Subcutaneous abdominal adipose tissue (tissue), 5 donors: Measurements from ENCODE around the gene LGR6.
"Not testable (repeated sequence)": the region's sequence is repeated elsewhere in the genome, so short reads cannot be mapped to it uniquely, and the experiment has no call there.

Experiments
- H3K27ac ChIP-seq: one replicate; pipeline ENCODE4 v1.7.0; 2013; ENCODE audit warnings: low read depth, mild to moderate bottlenecking, inconsistent platforms, low read length, moderate library complexity
- H3K27me3 ChIP-seq, 5 donors: one replicate each; pipeline ENCODE4 v1.7.0; 2013; ENCODE audit warnings: low read length in 5 of 5, inconsistent platforms in 1 of 5; ENCODE audit not compliant: control insufficient read depth in 5 of 5, insufficient read depth in 4 of 5
- H3K36me3 ChIP-seq, 5 donors: one replicate each; pipeline ENCODE4 v1.7.0; 2013; ENCODE audit warnings: low read length in 5 of 5; ENCODE audit not compliant: control insufficient read depth in 5 of 5, insufficient read depth in 5 of 5
- H3K4me1 ChIP-seq, 5 donors: one replicate each; pipeline ENCODE4 v1.7.0; 2013; ENCODE audit warnings: low read length in 5 of 5, mild to moderate bottlenecking in 3 of 5, moderate library complexity in 1 of 5; ENCODE audit not compliant: control insufficient read depth in 5 of 5, insufficient read depth in 5 of 5
- H3K4me3 ChIP-seq, 5 donors: one replicate each; pipeline ENCODE4 v1.7.0; 2013; ENCODE audit warnings: low read length in 5 of 5, low read depth in 1 of 5
- H3K9ac ChIP-seq, 5 donors: one replicate each; pipeline ENCODE4 v1.7.0; 2013; ENCODE audit warnings: low read length in 5 of 5, mild to moderate bottlenecking in 4 of 5, moderate library complexity in 3 of 5
- H3K9me3 ChIP-seq, 5 donors: one replicate each; pipeline ENCODE4 v1.7.0; 2013; ENCODE audit warnings: low read length in 5 of 5; ENCODE audit not compliant: control insufficient read depth in 5 of 5
- donor health status: healthy.
- donor health status: healthy.
- donor health status: healthy.
- donor health status: healthy.
- donor health status: healthy.

The LGR6 gene

GRCh38 chr1:202187697-202188407 is 5.7 kb upstream of the LGR6 start:
- Histone ChIP-seq H3K9ac (no peak overlapping the region), H3K27ac (no peak overlapping the region), H3K4me1 (peaks cover 0 to under 1% (median 0%) of the 10 kb centered on the region in 5 donors), H3K9me3 (no peaks in the 10 kb centered on the region), H3K27me3 (peaks cover 5 to 30% (median 14%) of the 10 kb centered on the region in 5 donors), H3K4me3 (no peak overlapping the region), H3K36me3 (no peaks in the 10 kb centered on the region)

GRCh38 chr1:202189001-202189790 is 4.4 kb upstream of the LGR6 start:
- no peaks in the 10 kb centered on the region for H3K36me3 ChIP-seq
- no peaks in the 10 kb centered on the region for H3K9me3 ChIP-seq
- H3K4me1 ChIP-seq, result peaks cover 0 to 9% (median 5%) of the 10 kb centered on the region in 5 donors
- peaks cover 14 to 40% (median 25%) of the 10 kb centered on the region in 5 donors for H3K27me3 ChIP-seq
- no peak overlapping the region for H3K27ac ChIP-seq
- H3K4me3 ChIP-seq, result no peak overlapping the region
- H3K9ac ChIP-seq, result no peak overlapping the region

DNA sequence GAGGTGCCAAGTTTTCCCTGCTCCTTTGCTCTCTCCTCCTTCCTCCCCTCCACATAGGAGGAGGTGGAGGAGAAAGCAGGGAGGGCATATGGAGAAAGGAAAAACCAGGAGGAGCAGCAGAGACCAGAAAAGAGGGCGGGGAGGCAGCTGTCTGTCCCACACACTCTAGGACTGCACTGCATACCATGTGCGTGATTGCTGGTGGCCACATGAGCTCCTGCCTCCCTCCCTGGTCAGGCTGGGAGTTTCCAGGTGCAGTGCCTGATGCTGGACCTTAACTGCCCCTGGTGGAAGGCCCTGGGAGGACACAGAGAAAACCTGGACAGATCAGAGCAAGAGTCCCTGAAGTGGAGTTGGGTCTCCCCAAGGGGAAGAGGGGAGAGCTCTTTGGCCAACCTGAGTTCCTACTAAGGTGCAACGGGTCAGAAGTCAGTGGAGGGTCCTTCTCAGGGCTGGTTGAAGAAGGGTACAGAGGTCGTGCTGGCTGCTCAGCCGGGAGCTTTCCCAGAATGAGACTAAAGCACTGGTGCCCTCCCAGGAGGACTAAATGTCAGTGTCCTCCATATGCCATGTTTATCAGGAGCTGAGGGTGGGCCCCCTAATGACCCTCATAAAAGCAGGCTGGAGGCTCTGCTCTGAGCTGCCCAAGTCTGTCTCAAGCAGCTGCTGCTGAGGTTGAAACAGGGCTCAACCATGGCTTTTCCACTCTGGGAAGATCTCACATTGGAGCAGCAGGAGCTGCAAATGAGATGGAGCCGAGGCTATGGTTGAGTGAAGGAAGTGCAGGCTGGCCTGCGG is 3.5 kb upstream of the LGR6 start:
- Histone ChIP-seq H3K27me3 (peaks cover 15 to 43% (median 25%) of the 10 kb centered on the region in 5 donors), H3K4me1 (peaks cover 0 to 9% (median 5%) of the 10 kb centered on the region in 5 donors), H3K9me3 (no peaks in the 10 kb centered on the region), H3K9ac (no peak overlapping the region), H3K27ac (no peak overlapping the region), H3K4me3 (no peak overlapping the region), H3K36me3 (no peaks in the 10 kb centered on the region)

DNA sequence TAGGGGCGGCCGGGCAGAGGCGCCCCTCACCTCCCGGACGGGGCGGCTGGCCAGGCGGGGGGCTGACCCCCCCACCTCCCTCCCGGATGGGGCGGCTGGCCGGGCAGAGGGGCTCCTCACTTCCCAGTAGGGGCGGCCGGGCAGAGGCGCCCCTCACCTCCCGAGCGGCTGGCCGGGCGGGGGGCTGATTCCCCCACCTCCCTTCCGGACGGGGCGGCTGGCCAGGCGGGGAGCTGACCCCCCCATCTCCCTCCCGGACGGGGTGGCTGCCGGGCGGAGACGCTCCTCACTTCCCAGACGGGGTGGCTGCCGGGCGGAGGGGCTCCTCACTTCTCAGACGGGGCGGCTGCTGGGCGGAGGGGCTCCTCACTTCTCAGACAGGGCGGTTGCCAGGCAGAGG is 2.2 kb upstream of the LGR6 start:
- H3K27me3 ChIP-seq, result peaks cover 10 to 42% (median 31%) of the 10 kb centered on the region in 5 donors
- not testable (repeated sequence) for H3K9me3 ChIP-seq

GRCh38 chr1:202192770-202193613 is 607 bp upstream of the LGR6 start:
- no peak overlapping the region for H3K4me3 ChIP-seq
- H3K27me3 ChIP-seq, result peaks cover 10 to 33% (median 30%) of the 10 kb centered on the region in 5 donors
- H3K4me1 ChIP-seq, result peaks cover 0 to 9% (median 5%) of the 10 kb centered on the region in 5 donors
- no peaks in the 10 kb centered on the region for H3K9me3 ChIP-seq
- no peak overlapping the region for H3K9ac ChIP-seq
- H3K36me3 ChIP-seq, result no peaks in the 10 kb centered on the region
- H3K27ac ChIP-seq, result no peak overlapping the region

More for the DNA sequence above, 2.2 kb upstream of the LGR6 start:
- H3K27ac ChIP-seq, H3K4me1 ChIP-seq, H3K4me3 ChIP-seq, H3K9ac ChIP-seq, H3K36me3 ChIP-seq: not testable (repeated sequence)

DNA sequence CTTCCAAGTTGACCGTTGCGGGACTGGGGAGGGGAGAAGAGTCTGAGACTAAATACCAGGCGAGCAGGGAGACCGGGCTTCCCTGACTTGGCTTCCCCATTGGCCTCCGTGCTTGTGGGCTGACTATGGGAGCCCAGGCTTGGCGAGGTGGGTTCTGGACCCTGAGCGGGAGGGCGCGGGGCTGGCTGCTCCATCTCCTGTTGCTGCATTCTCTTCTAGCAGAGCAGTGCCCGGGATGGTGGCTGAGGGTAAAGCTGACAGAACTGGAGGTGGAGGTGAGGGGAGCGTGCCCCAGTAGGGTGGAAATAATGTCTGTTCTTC is 689 bp downstream of the LGR6 start:
- Histone ChIP-seq H3K4me3 (no peak overlapping the region), H3K9ac (no peak overlapping the region), H3K4me1 (peaks cover 0 to 9% (median 5%) of the 10 kb centered on the region in 5 donors)

DNA sequence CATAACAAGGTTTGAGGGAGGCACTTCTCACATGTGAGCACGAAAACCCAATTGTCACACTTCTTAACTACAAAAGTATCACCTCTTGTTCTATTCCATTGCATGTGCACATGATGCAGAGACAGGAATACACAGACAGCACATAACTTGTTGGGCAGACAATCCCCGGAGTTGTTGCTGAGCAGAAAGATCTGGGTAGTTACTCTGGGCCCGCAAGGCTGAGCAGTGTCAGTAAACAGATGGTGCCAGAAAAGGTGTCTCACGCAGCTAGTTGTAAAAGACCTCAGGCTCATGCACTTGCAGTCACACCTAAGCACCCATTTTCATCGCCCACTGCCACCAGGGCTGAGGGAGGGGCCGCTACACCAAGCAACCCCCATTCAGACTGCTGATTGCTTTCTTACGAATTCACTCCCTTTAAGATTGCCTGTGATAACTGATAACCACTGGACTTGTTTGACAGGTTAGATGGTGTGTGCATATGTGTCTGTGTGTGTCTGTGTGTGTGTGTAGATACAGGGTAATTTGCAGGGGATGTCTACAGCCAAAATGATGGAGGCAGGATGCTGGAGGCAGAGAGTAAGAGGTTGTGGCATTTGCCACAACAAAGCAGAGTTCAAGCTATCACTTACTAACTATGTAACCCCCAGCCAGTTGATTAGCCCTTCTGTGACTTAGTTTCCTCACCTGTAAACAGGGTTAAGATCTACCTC is 4.2 kb downstream of the LGR6 start:
- Histone ChIP-seq H3K9me3 (no peaks in the 10 kb centered on the region), H3K9ac (no peak overlapping the region), H3K27ac (no peak overlapping the region), H3K4me1 (peaks cover 0 to 9% (median 5%) of the 10 kb centered on the region in 5 donors), H3K27me3 (peaks cover 12 to 33% (median 26%) of the 10 kb centered on the region in 5 donors), H3K36me3 (no peaks in the 10 kb centered on the region), H3K4me3 (no peak overlapping the region)

More for the DNA sequence above, 689 bp downstream of the LGR6 start:
- H3K9me3 ChIP-seq, result no peaks in the 10 kb centered on the region
- H3K36me3 ChIP-seq, result no peaks in the 10 kb centered on the region
- H3K27ac ChIP-seq, result no peak overlapping the region
- peaks cover 10 to 33% (median 29%) of the 10 kb centered on the region in 5 donors for H3K27me3 ChIP-seq

DNA sequence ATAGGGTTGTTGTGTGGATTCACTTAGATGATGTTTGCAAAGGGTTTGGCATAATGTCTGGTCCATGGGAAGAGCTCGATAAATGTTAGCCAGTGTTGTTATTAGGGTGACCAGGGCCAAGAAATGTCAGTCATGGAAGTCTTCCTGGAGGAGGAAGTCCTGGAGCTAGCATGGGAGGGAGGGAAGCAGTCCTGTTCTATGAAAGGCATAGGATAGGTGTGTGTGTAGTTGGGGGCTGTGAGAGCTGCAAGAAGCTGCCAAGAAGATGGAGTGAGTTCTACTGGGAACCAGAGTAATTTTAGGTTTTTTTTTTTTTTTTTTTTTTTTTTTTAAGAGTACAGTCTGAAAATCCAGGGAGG is 4.7 kb downstream of the LGR6 start:
- Histone ChIP-seq H3K27me3 (peaks cover 7 to 28% (median 21%) of the 10 kb centered on the region in 5 donors), H3K9ac (no peak overlapping the region), H3K9me3 (no peaks in the 10 kb centered on the region), H3K27ac (no peak overlapping the region), H3K4me1 (peaks cover 0 to 4% (median 2%) of the 10 kb centered on the region in 5 donors), H3K36me3 (no peaks in the 10 kb centered on the region), H3K4me3 (no peak overlapping the region)
